HG03520 (cell line): ENCODE results near the gene HLA-DOB.

ENCODE experiments used
- ATAC-seq: cut with Tn5 transposase; IDR thresholded peaks from one replicate; pipeline ENCODE4 v1.9.1; 2021; ENCODE audit warnings: mild to moderate bottlenecking, moderate library complexity; ENCODE audit not compliant: unreplicated experiment

Gene HLA-DOB

DNA sequence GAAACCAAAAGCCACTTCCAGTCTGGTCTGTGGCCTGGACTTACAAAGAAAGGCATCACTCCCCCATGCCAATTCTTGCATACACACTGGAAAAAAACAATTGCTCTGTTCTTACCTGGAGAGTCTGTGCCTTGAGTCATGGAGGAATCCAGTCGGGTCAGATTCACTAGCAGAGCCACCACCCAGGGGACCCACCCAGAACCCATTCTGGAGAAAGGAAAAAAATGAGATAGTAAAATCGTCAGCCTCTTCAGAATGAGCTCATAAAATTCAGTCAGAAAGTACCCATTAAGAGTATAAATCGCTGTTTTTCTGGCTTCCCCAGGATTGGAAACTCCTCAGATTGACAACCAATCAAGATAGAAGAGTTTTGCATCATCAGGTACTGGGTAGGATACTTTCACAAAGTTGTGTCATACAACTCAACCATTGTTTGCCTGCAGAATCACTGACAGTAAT lies at the start of gene HLA-DOB:
Gene HLA-DOB (minus strand): TSS at position 257 of the 459 bp plus-strand sequence. CDS start 51 bp downstream, at position 206.
- no peak for ATAC-seq

GRCh38 chr6:32865724-32866443 lies 49.1 kb upstream of the HLA-DOB start:
- ATAC-seq, result no peak

DNA sequence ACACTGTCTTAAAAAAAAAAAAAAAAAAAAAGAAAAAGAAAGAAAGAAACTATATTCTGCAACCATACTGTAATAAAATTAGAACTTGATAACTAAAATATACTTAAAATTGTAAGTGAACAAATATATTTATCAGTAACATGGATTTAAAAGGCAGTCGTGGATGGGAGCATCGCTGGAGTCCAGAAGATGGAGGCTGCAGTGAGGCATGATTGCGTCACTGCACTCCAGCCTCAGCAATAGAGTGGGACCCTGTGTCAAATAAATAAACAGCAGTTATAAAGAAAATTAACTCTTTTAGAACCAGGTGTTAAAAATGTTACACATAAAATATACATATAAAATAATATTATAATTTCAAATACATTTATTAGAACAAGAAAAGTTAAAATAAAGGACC lies 45.9 kb upstream of the HLA-DOB start:
- no peak for ATAC-seq

GRCh38 chr6:32860674-32861073 lies 43.9 kb upstream of the HLA-DOB start:
- ATAC-seq, result no peak

DNA sequence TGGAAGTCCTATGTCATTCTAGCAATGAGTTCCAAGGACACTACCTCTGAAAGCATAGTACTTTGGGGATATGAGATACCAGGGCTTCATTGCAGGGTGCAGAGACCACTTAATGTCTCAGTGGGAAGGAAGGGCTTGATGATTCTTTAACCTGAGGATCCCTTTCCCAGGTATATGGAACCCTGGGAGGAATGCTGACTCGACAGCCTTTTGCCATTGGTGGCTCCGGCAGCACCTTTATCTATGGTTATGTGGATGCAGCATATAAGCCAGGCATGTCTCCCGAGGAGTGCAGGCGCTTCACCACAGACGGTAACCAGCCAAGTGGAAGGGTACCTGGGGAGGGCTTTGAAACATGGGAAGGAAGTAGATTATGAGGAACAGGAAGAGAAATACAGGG lies 41.4 kb upstream of the HLA-DOB start:
- ATAC-seq, result no peak

GRCh38 chr6:32857156-32857891 lies 40.5 kb upstream of the HLA-DOB start:
- ATAC-seq, result no peak

GRCh38 chr6:32855467-32856174 lies 38.8 kb upstream of the HLA-DOB start:
- no peak for ATAC-seq

DNA sequence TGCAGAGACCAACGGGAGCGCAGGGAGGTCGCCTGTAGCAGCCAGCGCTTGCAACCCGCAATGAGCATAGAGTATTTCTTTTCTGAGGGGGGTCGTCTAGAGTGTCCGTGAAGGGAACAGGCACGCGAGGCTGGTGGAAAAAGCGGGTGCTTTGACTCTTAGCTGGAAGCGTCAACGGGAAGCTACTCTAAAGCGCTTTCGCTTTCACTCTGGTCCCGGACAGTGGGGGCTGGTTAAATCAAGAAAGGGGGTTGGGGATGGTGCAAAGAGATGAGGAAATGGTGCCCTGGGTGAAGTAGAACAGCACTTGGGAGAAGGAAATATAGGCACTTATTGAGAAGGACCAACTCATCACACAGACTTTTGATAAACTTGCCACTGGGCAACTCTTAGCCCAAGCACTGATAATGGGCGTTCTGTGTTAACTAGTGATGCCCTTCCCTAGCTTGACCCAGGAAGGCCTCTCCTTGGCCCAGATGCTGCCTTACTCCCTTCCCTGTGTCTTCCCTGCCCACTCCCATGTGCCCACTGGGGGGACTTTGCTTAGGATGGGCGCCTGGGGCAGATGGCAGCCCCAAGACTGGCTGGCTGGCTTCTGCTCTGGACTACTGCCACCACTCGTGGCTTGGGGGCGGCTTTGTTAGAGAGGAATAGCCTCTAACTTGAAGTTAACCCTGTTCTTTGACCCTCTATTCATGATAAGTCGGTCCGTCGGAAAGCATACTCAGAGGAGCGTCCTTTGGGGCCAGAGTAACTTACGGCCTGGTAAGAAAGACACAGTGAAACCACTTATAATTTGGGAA lies 37.8 kb upstream of the HLA-DOB start:
- peak; percentile 12 for ATAC-seq

DNA sequence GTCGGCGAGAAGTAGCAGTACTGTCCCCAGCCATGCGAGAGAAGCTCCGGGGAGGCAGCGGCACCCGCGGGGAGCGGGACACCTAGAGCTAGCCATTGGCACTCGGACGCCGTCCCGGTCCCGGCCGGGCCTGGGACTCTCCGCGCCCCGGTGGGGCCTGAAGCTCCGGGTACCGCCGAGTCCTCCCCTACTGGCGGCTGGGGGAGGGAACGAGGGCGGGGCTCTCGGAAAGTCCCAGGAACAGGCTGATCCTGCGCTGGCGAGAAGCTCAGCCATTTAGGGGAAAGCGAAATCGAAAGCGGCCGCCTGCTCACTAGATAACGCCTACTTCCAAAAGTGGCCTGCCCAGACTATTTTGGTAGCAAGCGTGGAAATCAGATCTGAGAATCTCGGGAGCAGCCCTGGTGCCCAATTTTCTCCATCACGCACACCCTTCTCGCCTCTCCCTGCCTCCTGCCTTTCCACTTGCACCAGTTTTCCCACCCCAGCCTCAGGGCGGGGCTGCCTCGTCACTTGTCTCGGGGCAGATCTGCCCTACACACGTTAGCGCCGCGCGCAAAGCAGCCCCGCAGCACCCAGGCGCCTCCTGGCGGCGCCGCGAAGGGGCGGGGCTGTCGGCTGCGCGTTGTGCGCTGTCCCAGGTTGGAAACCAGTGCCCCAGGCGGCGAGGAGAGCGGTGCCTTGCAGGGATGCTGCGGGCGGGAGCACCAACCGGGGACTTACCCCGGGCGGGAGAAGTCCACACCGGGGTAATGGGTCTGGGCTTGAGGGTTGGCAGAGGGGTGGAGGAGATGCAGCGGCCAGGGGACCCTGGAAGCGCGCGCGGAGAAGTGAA lies 37.0 kb upstream of the HLA-DOB start, which contains the start of the genes PSMB9 and TAP1:
Gene PSMB9 (plus strand): TSS at position 652 of the 835 bp plus-strand sequence. CDS start 38 bp downstream, at position 690.
Gene TAP1 (minus strand): TSS at position 164 of the 835 bp plus-strand sequence. CDS start 68 bp downstream, at position 96.
- peak; percentile 80 for ATAC-seq

DNA sequence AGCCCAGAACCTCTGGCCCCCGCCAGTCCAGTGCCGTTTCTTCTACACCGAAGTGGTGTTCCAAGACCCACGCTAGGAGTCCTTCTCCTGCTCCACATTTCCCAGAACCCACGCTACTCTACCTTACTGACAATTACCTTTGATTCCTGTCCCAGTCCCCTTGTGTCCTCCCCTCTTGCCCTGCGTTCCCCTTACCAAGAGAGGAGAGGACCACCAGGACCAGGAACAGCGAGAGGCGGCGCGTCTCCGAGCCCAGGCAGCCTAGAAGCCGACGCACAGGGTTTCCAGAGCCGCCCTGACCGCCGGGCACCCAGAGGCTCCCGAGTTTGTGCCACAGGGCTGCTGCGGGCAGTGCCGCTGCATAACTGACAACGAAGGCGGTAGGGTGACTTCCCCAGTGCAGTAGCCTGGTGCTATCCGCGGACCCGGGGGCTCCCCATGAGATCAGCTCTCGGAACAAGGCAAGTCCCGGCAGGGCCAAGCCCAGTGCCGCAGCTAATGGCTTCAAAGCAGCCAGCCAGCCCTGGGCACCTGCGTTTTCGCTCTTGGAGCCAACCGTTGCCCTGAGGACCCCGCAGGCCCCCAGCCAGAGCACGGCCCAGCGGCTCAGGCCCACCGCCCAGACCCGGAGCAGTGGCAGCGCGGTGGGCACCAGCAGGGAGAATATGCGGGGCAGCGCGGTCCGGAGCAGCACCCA lies 36.2 kb upstream of the HLA-DOB start:
- ATAC-seq, result peak; percentile 7

- ATAC-seq, result no peak
Observed at GRCh38 chr6:32852018-32852843, 35.4 kb upstream of the HLA-DOB start.

DNA sequence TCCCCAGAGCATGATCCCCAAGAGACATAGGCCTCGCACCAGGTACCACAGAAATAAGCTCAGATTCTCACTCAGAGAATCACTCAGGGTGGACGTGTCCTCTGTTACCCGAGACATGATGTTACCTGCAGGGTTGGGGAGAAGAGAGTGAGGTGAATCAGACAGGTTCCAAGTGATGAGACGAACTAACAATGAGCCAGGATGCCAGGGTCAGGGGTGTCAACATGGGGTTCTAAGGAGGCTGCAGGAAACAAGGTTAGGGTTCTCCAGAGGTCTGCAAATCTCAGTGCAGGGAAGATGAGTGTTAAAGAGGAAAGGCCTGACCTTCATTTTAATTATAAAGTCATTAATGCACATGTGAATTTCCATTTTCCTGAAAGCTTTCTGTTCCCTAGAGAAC lies 34.2 kb upstream of the HLA-DOB start:
- no peak for ATAC-seq

DNA sequence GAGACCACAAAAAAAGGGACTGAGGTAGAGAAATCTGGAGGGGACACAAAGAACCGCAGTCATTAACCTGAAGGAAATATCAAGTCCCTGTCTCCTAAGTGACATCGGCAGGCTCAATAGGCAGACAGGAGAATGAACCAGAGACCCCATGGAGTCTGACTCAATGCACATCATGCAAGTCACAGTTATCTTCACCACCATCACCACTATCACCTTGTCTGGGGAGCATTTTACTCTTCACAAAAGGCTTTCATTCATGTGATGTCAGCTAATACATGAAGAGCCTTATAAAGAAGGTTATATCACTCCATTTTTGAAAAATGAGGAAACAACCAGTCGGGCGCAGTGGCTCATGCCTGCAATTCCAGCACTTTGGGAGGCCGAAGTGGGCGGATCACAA lies 32.3 kb upstream of the HLA-DOB start:
- ATAC-seq, result no peak

- no peak for ATAC-seq
Observed at GRCh38 chr6:32847795-32848194, 31.0 kb upstream of the HLA-DOB start.

- no peak for ATAC-seq
Observed at GRCh38 chr6:32847004-32847403, 30.2 kb upstream of the HLA-DOB start.

DNA sequence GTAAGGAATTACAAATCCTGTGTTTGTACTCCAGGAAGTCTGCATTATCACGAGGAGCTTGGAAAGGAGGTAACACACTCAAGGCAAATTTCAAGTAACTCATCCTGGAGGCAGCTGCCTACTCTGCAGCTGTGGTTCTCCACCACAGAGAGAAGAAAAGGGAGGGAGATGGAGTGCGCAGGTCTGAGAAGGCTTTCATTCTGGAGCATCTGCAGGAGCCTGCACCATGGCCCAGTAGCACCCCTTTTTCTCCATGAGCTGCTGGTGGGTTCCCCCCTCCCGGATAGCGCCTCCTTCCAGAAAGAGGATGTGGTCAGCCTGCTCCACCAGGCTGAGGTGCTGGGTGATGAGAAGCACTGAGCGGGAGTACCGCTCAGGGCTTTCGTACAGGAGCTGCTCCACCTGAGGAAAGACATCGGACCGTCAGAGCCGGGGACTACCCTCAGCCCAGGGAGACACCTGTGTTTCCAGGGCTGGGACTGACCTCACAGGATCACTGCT lies 28.6 kb upstream of the HLA-DOB start:
- no peak for ATAC-seq

DNA sequence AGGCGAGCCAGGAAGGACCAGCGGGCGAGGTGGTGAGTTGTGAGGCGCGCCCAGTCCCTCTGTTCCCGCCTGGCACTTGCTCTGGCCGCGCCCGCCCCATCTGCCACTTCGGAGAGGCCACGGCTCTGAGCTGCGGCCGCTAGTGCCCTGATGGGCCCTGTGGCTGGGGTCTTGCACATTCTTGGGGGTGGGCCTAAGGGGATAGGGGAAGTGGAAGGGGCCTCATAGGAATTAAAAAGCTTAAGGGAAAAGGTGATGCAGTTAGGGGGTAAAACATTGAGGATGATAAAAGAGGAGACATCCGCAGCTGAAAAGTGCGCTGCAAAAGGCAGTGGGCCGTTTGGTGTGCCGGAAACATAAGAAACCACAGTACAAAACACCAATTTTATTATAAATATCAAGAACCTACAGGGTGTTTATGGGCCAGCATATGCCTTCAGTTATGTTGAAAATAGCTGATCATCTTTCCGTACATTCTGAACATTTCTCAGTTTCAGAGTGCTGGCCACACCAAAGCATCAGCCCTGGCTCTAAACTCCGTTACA lies 28.1 kb upstream of the HLA-DOB start:
- no peak for ATAC-seq
